Prostate gland (tissue), 2 donors: ENCODE measurements around the gene FTH1.

ENCODE experiments used
- CTCF ChIP-seq, 4 experiments: fragments of 200-600 bp in 2 of 4; fragments of 450-650 bp in 2 of 4; sonication (generic) in 2 of 4; IDR thresholded peaks; 1 replicate in 3 of 4; 2 replicates in 1 of 4; pipeline ENCODE4 v1.5.1; 2016 to 2019; ENCODE audit warnings: antibody characterized with exemption in 4 of 4, mild to moderate bottlenecking in 2 of 4, moderate library complexity in 2 of 4
- POLR2A ChIP-seq: fragments of 450-650 bp; IDR thresholded peaks from one replicate; pipeline ENCODE4 v1.6.1; 2016; ENCODE audit warnings: antibody characterized with exemption, mild to moderate bottlenecking

- TF ChIP-seq CTCF (IDR thresholded peaks at IDR 0.05) (no peak), POLR2A (no peak)
Measured at GRCh38 chr11:61983419-61983818, 16.0 kb upstream of the FTH1 start.
